Measurements from ENCODE around the gene OXCT1. TPM values are rescaled to one million over a fixed set of nuclear protein-coding genes. Genes with fewer than 3 reads are reported as not detected.
"Not testable (repeated sequence)": the region's sequence is repeated elsewhere in the genome, so short reads cannot be mapped to it uniquely, and the experiment has no call there.

OXCT1 gene
- polyA plus RNA-seq, 3 donors: 49.6 to 55.4 (median 50.7) TPM

DNA sequence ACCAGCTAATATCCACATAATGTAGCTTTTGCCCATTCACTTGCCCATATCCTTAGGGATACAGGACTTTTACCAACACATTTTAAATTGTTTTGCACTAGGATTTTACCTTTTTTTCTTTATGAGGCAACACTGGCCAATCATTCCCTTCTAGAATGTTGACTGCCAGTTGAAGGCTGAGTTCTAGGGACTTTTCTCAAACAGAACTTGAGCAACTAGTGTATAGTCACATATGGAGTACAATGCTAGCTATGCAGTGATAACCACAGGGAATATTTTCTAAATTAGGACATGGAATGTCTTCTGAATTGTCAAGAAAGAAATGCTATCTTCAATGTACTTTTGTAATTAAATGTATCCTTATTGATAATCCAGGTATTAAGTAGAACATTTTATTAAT is 133.6 kb downstream of the OXCT1 start:
- no peak for DNase-seq

DNA sequence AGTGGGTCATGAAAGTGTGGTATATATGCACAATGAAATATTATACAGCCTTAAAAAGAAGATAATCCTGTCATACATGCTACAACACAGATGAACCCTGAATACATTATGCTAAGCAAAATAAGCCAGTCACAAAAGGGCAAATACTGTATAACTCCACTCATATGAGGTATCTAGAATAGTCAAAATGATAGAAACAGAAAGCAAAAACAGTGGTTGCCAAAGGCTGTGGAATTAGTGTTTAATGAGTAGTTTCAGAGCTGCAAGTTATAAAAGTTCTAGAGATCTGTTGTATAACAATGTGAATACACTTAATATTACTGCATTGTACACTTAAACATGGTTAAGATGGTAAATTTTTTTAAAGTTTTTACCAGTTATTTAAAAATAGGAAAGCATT is 135.0 kb downstream of the OXCT1 start:
- no peak for DNase-seq

DNA sequence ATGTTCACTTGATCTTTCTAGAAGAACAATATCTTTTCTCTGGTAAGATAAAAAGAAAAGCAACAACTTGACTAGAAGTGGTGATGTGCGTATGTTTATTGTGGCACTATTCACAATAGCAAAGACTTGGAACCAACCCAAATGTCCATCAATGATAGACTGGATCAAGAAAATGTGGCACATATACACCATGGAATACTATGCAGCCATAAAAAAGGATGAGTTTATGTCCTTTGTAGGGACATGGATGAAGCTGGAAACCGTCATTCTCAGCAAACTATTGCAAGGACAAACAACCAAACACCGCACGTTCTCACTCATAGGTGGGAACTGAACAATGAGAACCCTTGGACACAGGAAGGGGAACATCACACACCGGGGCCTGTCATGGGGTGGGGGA is 140.8 kb downstream of the OXCT1 start:
- not testable (repeated sequence) for DNase-seq

DNA sequence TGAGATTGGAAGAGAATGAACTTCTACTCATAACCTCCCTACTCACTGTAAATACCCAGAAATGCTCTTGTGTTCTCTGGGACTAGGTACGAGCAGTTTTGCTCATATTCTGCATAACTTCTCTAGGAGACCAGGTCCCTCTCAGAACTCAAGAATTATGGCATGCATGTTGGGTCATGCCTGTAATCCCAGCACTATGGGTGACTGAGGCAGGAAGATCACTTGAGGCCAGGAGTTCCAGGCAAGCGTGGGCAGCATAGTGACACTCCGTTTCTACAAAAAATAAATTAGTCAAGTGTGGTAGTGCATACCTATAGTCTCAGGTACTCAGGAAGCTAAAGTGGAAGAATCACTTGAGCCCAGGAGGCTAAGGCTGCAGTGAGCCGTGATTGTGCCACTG is 141.9 kb downstream of the OXCT1 start:
- no peak for DNase-seq

DNA sequence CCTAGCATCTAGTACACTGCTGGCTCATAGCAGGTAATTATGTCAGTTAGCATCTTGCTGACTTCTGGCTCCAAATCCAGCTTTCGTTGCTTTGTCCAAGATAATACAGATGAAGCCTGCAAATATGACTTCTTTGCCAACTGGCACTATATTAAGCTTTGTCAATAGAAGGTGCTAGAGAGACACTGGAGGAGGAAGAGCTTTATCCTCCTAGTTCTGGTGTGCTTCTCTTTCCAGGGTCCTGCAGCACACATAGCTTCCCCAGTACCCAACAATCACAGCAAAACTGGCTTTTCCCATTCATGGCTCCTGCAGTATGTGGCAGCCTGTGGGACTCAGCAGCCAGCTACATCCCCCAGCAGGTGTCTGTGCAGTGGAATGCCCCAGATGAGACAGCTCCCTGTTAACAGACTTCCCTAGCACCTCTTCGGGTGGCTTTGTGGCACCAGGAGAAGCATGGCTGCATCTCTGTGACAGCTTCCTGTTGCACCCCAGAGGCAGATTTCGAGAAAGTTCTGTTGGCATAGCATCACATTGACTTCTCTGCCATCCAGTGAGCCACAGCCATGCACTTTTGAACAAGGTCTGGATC is 147.8 kb downstream of the OXCT1 start:
- DNase-seq: no peak

DNA sequence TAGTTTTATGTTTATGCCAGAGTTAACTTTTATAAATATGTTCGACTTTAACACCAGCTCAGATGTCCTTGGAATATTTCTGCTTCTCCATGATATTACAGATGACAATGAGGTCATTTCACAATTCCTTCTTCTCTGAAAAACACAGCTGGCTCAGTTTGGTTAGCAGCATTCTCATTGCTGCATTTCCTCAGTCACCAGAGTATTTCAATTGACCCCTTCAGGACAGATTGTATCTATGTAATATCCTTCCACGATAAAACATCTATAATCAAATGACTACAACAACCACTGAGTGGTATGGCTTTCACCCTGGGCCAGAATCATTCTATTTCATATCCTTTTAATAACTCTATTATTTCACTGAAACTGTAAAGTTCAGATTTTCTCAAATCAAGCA is 148.7 kb downstream of the OXCT1 start:
- no peak for DNase-seq

DNA sequence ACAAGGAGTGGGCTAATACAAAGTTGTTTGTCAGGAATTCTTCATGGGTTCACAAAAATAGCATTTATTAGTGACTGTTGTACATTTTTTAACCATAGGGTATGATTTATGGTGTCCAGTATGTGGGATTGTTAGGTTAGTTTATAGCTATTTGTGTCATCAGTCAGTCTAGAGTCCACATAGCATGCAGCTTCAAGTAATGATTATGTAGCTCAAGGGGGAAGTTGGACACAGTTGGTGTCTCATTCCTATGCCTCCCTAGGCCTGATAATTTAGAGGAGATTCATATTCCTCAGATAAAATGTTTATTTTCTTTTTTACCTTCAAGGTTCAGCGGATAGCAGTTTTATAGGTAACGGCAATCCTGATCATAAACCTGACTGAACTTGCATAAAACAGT is 153.8 kb downstream of the OXCT1 start:
- DNase-seq: no peak

DNA sequence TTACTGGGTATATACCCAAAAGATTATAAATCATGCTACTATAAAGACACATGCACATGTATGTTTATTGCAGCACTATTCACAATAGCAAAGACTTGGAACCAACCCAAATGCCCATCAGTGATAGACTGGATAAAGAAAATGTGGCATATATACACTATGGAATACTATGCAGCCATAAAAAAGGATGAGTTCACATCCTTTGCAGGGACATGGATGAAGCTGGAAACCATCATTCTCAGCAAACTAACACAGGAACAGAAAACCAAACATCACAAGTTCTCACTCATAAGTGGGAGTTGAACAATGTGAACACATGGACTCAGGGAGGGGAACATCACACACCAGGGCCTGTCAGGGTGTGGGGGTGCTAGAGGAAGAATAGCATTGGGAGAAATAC is 155.8 kb downstream of the OXCT1 start:
- not testable (repeated sequence) for DNase-seq

DNA sequence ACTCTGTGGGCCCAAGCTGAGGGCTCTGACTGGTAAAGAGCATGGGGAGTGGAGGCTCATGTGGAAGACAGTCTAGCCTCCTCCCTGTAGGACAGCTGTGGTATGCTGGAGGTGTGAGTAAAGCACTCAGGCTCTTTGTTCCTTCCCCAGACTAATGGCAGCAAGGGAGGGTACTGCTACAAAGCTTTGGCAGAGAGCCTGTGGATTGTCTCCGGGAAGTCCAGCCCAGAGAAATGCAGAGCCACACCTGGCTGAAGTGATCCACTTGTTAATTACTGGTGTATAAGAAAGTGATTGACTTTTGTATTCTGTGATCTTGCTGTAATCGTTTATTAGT is 161.7 kb downstream of the OXCT1 start:
- no peak for DNase-seq

DNA sequence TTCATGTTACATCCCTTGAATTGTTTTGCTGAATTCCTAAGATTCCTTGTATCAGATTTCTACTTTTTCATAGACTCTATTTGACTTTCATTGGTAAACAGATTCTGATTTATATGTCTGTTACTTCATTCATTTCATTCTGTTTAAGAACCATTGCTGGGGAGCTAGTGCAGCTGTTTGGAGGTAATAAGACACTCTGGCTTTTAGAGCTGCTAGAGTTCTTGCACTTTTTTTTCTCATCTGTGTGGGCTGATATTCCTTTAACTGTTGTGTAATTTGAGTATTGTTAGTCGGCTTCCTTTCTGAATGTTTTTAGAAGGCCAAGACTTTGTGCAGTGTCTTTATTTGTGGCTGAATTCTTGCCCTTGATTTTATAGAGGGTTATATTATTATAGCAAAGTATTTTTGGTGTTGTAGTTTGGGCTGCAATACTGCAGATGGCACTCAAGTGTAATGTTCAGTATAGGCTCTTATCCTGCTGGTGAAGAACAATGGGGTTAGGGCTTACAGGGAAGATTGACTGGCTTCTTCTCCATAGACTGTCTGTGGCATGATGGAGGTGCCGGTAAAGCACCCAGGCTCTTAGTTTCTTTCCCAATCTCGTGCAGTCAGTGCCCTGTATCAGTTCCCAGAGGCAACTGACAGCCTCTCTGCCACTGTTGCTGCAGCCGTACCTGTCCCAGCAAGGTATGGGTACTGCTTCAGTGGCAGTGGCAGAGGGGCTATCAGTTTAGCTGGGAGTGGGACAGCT is 162.2 kb downstream of the OXCT1 start:
- DNase-seq: no peak

DNA sequence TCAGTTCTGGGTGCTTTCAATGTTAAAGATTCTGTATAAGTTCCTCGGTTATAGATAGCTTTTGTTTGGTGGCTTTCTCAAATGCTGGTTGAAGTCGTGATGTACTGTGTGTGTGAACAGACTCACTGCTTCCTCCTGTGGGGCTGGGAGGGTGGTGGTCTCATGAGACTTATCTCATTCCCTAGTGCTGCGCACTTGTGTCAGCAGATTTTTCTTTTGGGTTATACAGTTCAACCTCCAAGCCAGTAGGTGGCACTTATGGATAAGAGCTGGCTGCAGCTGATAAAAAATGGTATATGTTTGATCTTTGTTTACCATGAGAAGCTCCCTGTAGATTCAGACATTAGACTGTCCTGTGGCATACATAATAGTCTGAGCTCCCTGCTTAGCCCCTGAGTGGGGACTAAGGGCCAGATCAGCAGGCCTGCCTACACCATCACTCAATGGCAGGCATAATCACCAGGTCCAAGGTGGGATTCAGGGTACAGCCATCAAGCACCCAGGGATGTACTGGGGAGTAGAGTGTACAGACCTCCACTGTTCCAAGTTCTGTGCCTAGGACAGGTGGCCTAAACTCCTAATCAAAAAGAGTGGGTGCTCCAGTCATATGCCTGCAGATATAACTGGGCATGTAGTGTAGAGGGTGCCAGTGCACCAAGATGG is 174.2 kb downstream of the OXCT1 start:
- DNase-seq: no peak

DNA sequence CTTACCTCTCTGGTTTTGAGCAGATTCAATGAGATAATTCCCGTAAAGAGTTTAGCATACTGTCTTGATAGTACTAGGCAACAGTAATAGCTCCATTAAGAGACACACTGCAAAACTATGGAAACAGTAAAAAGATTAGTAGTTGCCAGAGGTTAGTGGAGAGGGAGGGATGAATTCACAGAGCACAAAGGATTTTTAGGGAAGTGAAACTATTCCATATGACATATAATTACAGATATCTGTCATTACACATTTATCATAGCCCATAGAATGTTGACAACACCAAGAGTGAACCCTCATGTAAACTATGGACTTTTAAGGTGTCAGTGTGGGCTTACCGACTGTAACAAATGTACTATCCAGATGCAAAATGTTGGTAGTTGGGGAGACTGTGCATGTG is 183.5 kb downstream of the OXCT1 start:
- DNase-seq: no peak

DNA sequence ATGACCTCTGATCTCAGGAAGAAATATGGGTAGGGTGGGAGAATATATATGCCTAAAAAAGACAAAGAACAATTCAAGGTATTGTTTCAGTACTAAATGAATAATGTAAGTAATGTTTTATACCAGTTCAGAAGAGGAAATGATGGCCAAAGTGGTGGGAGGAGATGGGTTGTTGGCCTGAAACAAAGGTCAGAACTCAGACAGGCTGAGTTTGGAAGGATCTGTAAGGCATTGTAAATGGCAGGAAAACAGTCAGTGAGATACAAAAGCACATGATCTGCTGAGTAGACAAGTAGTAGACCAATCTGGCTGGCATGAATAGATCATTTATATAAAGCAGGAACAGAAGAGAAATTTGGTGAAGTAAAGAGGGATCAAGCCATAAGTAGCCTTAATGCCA is 184.0 kb downstream of the OXCT1 start:
- DNase-seq: no peak

DNA sequence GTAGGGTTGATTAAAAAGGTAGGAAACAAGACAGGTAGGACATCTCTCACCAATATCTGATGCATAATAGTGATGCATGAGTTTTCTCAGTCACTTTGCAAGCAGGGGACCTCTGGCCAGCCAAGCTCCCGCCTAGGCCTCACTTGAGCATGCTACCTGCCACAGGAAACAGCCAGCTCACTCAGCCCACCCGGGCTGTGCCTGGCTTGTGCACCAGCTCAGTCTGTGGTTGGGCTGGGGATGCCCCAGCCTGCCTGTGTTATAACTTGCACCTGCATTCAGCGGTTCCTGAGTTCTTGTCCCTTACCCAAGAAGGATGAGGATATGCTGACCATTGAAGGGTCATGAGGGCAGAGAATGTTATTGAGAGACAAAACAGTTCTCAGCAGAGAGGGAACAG is 187.0 kb downstream of the OXCT1 start:
- DNase-seq: no peak

DNA sequence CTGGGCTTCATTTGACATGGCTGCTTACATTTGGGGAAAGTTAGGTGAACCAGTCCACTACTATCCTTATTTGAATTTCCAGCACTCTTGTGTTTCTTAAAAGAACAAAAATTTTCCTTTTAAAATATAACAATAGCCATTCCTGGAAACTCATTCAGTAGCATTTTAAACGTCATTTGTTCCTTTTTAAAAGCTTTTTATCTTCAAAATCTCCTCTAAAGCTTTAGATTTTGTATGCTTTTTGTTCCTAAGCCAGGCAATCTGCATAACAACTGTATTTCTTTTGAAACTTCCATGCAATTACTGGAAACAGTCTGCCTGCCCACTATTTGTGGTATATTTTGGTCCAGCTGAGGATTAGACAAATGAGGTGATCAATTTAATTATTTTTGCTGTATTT is 187.6 kb downstream of the OXCT1 start:
- no peak for DNase-seq

DNA sequence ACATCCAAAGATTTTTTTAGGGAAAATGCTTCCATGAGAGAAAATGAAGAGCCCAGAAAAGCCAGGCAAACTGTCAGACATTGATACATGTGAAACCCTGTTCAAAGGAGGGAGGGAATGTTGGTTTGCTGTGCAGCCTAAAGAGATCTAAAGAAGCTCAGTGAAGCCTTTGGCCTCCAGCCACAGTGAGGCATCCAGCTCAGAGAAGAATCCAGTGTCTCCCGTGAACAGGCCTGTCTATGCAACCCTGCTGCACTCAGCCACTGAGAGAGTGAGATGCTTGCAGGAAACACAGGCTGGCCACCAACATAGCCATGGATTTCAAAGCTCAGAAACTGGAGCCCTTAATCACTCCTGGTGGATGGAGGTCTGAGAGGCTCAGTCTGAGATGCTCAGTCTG is 188.4 kb downstream of the OXCT1 start:
- no peak for DNase-seq

Other genes starting within 250 kb of the OXCT1 start
- gene RIMOC1, start 33.9 kb upstream of the OXCT1 start, polyA plus RNA-seq (ENCODE audit: insufficient read length in 3 of 3): 10 to 100 TPM; 27.3 to 34.1 (median 30.2) TPM
- 10 to 100 TPM; 12.4 to 18.3 (median 15.9) TPM for gene FBXO4, start 54.9 kb upstream of the OXCT1 start, polyA plus RNA-seq (ENCODE audit: insufficient read length in 3 of 3)

All from renal pelvis (tissue), 4 donors.